Neural progenitor cell (in vitro differentiated cells): ENCODE data around the gene LGALS3BP.

Experiments used
- EZH2phosphoT487 ChIP-seq: fragments of 200-600 bp; sonication (generic); IDR thresholded peaks from 2 replicates; pipeline ENCODE4 v1.6.1; 2017; ENCODE audit warnings: antibody characterized with exemption
- TF ChIP-seq, protein P1 (sequence below): fragments of 200-600 bp; sonication (generic); IDR thresholded peaks from 2 replicates; pipeline ENCODE4 v1.5.1; 2017; ENCODE audit warnings: antibody characterized with exemption, mild to moderate bottlenecking

DNA sequence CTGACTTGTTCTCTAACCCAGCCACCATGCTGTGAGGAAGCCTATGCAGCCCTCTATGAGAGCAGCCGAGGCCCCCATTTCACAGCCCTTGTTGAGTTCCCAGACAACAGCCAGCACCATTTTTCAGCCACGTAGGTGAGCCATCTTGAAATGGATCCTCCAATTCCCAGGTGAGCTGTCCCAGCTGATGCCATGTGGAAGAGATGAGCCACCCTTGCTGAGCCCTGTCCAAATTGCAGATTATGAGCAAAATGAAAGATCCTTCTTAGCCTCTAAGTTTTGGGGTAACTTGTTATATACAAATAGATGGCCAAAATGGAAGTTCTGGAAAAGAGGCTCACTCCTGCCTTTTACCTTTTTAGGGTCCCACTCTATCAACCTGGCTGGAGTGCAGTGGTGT lies 28.9 kb downstream of the LGALS3BP start:
- TF ChIP-seq, protein P1, sequence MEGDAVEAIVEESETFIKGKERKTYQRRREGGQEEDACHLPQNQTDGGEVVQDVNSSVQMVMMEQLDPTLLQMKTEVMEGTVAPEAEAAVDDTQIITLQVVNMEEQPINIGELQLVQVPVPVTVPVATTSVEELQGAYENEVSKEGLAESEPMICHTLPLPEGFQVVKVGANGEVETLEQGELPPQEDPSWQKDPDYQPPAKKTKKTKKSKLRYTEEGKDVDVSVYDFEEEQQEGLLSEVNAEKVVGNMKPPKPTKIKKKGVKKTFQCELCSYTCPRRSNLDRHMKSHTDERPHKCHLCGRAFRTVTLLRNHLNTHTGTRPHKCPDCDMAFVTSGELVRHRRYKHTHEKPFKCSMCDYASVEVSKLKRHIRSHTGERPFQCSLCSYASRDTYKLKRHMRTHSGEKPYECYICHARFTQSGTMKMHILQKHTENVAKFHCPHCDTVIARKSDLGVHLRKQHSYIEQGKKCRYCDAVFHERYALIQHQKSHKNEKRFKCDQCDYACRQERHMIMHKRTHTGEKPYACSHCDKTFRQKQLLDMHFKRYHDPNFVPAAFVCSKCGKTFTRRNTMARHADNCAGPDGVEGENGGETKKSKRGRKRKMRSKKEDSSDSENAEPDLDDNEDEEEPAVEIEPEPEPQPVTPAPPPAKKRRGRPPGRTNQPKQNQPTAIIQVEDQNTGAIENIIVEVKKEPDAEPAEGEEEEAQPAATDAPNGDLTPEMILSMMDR, result no peak
- TF ChIP-seq EZH2phosphoT487, result no peak
